ENCODE measurements around the gene AMPD2. TPM values are rescaled to one million over a fixed set of nuclear protein-coding genes. Genes with fewer than 3 reads are reported as not detected.
"Not testable (repeated sequence)": the region's sequence is repeated elsewhere in the genome, so short reads cannot be mapped to it uniquely, and the experiment has no call there.

AMPD2 gene
- total RNA-seq, 1 donor from 2014 or later: 49.3 TPM

GRCh38 chr1:109671067-109671466 is 51.4 kb downstream of the AMPD2 start:
- Mint-ChIP-seq H3K9me3 (ENCODE audit: unreplicated experiment) (peaks cover 5% of the 10 kb centered on the region), H3K36me3 (ENCODE audit: unreplicated experiment) (no peaks in the 10 kb centered on the region), H3K4me1 (ENCODE audit: low read depth, unreplicated experiment) (peaks cover 6% of the 10 kb centered on the region), H3K4me3 (ENCODE audit: unreplicated experiment) (no peak overlapping the region), H3K27ac (ENCODE audit: unreplicated experiment) (no peak overlapping the region), H3K27me3 (ENCODE audit: unreplicated experiment) (peaks cover 7% of the 10 kb centered on the region)
- TF ChIP-seq CTCF (IDR thresholded peaks at IDR 0.05; ENCODE audit: partially characterized antibody, unreplicated experiment): no peak
- no peak for DNase-seq

DNA sequence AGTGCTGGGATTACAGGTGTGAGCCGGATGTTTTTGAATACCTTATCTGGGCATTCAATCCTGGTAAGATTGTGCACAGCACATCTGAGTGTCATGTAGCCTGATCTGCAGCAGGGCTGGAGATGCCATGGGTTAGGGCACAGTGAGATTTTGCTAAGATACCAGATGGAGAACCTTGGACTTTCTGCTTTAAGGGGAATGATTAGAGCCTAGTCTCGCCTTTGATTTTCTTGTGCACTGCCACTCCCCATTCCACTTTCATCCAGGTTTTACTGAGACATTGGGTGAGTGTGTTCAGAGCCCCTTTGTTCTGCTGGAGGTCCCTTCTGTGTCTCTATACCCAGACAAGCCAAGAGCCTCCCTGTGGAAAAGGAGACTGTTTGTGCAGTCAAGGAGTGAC is 54.2 kb downstream of the AMPD2 start:
- H3K27ac Mint-ChIP-seq (ENCODE audit: unreplicated experiment); DNase-seq; H3K27me3 Mint-ChIP-seq (ENCODE audit: unreplicated experiment); H3K4me1 Mint-ChIP-seq (ENCODE audit: low read depth, unreplicated experiment); H3K36me3 Mint-ChIP-seq (ENCODE audit: unreplicated experiment); H3K9me3 Mint-ChIP-seq (ENCODE audit: unreplicated experiment); H3K4me3 Mint-ChIP-seq (ENCODE audit: unreplicated experiment): not testable (repeated sequence)

- not testable (repeated sequence) for H3K36me3 Mint-ChIP-seq (ENCODE audit: unreplicated experiment); H3K27ac Mint-ChIP-seq (ENCODE audit: unreplicated experiment); H3K4me3 Mint-ChIP-seq (ENCODE audit: unreplicated experiment); DNase-seq; H3K4me1 Mint-ChIP-seq (ENCODE audit: low read depth, unreplicated experiment); H3K27me3 Mint-ChIP-seq (ENCODE audit: unreplicated experiment); H3K9me3 Mint-ChIP-seq (ENCODE audit: unreplicated experiment)
Measured at GRCh38 chr1:109676683-109677381, 57.2 kb downstream of the AMPD2 start.

GRCh38 chr1:109677459-109677858 is 57.8 kb downstream of the AMPD2 start:
- no peak overlapping the region for H3K27ac Mint-ChIP-seq (ENCODE audit: unreplicated experiment)
- no peaks in the 10 kb centered on the region for H3K4me1 Mint-ChIP-seq (ENCODE audit: low read depth, unreplicated experiment)
- no peak overlapping the region for H3K4me3 Mint-ChIP-seq (ENCODE audit: unreplicated experiment)
- no peaks in the 10 kb centered on the region for H3K9me3 Mint-ChIP-seq (ENCODE audit: unreplicated experiment)
- no peak for TF ChIP-seq CTCF (IDR thresholded peaks at IDR 0.05; ENCODE audit: partially characterized antibody, unreplicated experiment)
- H3K27me3 Mint-ChIP-seq (ENCODE audit: unreplicated experiment): no peaks in the 10 kb centered on the region
- no peak for DNase-seq
- no peaks in the 10 kb centered on the region for H3K36me3 Mint-ChIP-seq (ENCODE audit: unreplicated experiment)

DNA sequence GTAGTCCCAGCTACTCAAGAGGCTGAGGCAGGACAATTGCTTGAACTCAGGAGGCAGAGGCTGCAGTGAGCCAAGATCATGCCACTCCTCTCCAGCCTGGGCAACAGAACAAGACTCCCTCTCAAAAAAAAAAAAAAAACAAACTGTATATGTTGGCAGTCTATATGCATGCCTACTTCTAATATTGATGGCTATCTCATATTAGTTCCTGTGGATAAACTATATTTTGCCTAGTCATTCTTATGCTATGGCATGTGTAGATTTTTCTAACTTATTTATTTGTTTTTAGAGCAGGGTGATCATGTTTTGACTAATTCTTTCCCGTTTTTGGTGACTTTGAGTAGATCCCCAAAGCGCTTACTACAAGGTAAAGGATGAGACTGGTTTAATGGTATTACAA is 59.0 kb downstream of the AMPD2 start:
- not testable (repeated sequence) for H3K4me1 Mint-ChIP-seq (ENCODE audit: low read depth, unreplicated experiment); H3K4me3 Mint-ChIP-seq (ENCODE audit: unreplicated experiment); DNase-seq; H3K9me3 Mint-ChIP-seq (ENCODE audit: unreplicated experiment); H3K27ac Mint-ChIP-seq (ENCODE audit: unreplicated experiment); H3K36me3 Mint-ChIP-seq (ENCODE audit: unreplicated experiment); H3K27me3 Mint-ChIP-seq (ENCODE audit: unreplicated experiment)

Other genes starting within 250 kb of the AMPD2 start
- gene SORT1, start 221.9 kb upstream of the AMPD2 start, total RNA-seq (ENCODE audit: unreplicated experiment): 53.2 TPM
- gene PSMA5, start 193.4 kb upstream of the AMPD2 start, total RNA-seq (ENCODE audit: unreplicated experiment): 54.0 TPM
- 0.42 TPM for gene SYPL2, start 153.3 kb upstream of the AMPD2 start, total RNA-seq (ENCODE audit: unreplicated experiment)
- 54.9 TPM for gene ATXN7L2, start 135.9 kb upstream of the AMPD2 start, total RNA-seq (ENCODE audit: unreplicated experiment)
- gene CYB561D1, start 125.7 kb upstream of the AMPD2 start, total RNA-seq (ENCODE audit: unreplicated experiment): 23.9 TPM
- 8.0 TPM for gene AMIGO1, start 110.1 kb upstream of the AMPD2 start, total RNA-seq (ENCODE audit: unreplicated experiment)
- gene GPR61, start 80.0 kb upstream of the AMPD2 start, total RNA-seq (ENCODE audit: unreplicated experiment): 0.76 TPM
- gene GNAI3, start 71.2 kb upstream of the AMPD2 start, total RNA-seq (ENCODE audit: unreplicated experiment): 13.8 TPM
- not detected for gene GNAT2, start 221 bp upstream of the AMPD2 start, total RNA-seq (ENCODE audit: unreplicated experiment)
- 12.3 TPM for gene GSTM4, start 36.3 kb downstream of the AMPD2 start, total RNA-seq (ENCODE audit: unreplicated experiment)
- 33.6 TPM for gene GSTM2, start 48.2 kb downstream of the AMPD2 start, total RNA-seq (ENCODE audit: unreplicated experiment)
- gene GSTM1, start 68.0 kb downstream of the AMPD2 start, total RNA-seq (ENCODE audit: unreplicated experiment): not detected
- gene GSTM5, start 92.4 kb downstream of the AMPD2 start, total RNA-seq (ENCODE audit: unreplicated experiment): 0.20 TPM
- gene GSTM3, start 121.2 kb downstream of the AMPD2 start, total RNA-seq (ENCODE audit: unreplicated experiment): 8.3 TPM
- not detected for gene EPS8L3, start 144.1 kb downstream of the AMPD2 start, total RNA-seq (ENCODE audit: unreplicated experiment)

Measured in glutamatergic neuron (in vitro differentiated cells).